ENCODE data around the gene NME3. TPM values are rescaled to one million over a fixed set of nuclear protein-coding genes. Genes with fewer than 3 reads are reported as not detected.

Gene NME3
- total RNA-seq, 1 experiment from 2014 or later, result 103 TPM

- CTCF ChIA-PET, result no interaction called here
- ATAC-seq (no peak), DNase-seq (ENCODE audit: low read depth, low spot score) (no peak)
- no peaks in the 10 kb centered on the region for H3K9me3 ChIP-seq (ENCODE audit: control insufficient read depth in 1 of 2, insufficient read depth in 1 of 2, low read depth in 1 of 2, low read length in 2 of 2)
- H3K4me3 ChIP-seq (replicated peaks in 1 of 2; ENCODE audit: low read depth in 1 of 2, low read length in 2 of 2), result no peak overlapping the region
- no peak overlapping the region for H3K4me2 ChIP-seq (ENCODE audit: low read length)
- no peaks in the 10 kb centered on the region for H3K9me2 ChIP-seq (ENCODE audit: insufficient read depth)
- peaks cover 0 to 8% of the 10 kb centered on the region in 2 experiments; a peak in 3 of 4 replicates for H3K36me3 ChIP-seq (ENCODE audit: control insufficient read depth in 1 of 2, insufficient read depth in 2 of 2, low read length in 2 of 2)
- TF ChIP-seq ZFX (IDR thresholded peaks at IDR 0.05) (no peak), CBX3 (IDR thresholded peaks at IDR 0.05; ENCODE audit: low read depth) (no peak), EGR1 (IDR thresholded peaks at IDR 0.05; ENCODE audit: low read depth) (no peak), YY1 (IDR thresholded peaks at IDR 0.05; ENCODE audit: extremely low read depth, insufficient replicate concordance, low read depth, low read length) (no peak)
- H3K9ac ChIP-seq (ENCODE audit: low read length), result no peak overlapping the region
- H3K79me2 ChIP-seq (ENCODE audit: insufficient read depth, low read length), result peaks cover 41% of the 10 kb centered on the region
- no peaks in the 10 kb centered on the region for H4K20me1 ChIP-seq (ENCODE audit: insufficient read depth)
- no TSS peak for BruUV-seq (replicated peaks)
- POLR2A ChIA-PET, result no interaction called here
- H3K27me3 ChIP-seq (ENCODE audit: insufficient read depth, low read length), result no peaks in the 10 kb centered on the region
- H3K4me1 ChIP-seq (ENCODE audit: control insufficient read depth in 1 of 2, insufficient read depth in 2 of 2, low read length in 2 of 2), result peaks cover 6 to 26% of the 10 kb centered on the region in 2 experiments
- H3K27ac ChIP-seq (ENCODE audit: low read depth, low read length), result no peak overlapping the region
- RAD21 ChIA-PET (ENCODE audit: low non-redundant PET in 1 of 2, low total read pairs in 2 of 2, uncharacterized antibody in 2 of 2, unreplicated experiment in 2 of 2), result no interaction called here
- intact Hi-C loops (cut with micrococcal nuclease), result no loop called here
- no peak overlapping the region for H2AFZ ChIP-seq (ENCODE audit: low read depth, low read length, poor library complexity, severe bottlenecking)
These were observed 5.3 kb upstream of the NME3 start for GRCh38 chr16:1776672-1776955.

DNA sequence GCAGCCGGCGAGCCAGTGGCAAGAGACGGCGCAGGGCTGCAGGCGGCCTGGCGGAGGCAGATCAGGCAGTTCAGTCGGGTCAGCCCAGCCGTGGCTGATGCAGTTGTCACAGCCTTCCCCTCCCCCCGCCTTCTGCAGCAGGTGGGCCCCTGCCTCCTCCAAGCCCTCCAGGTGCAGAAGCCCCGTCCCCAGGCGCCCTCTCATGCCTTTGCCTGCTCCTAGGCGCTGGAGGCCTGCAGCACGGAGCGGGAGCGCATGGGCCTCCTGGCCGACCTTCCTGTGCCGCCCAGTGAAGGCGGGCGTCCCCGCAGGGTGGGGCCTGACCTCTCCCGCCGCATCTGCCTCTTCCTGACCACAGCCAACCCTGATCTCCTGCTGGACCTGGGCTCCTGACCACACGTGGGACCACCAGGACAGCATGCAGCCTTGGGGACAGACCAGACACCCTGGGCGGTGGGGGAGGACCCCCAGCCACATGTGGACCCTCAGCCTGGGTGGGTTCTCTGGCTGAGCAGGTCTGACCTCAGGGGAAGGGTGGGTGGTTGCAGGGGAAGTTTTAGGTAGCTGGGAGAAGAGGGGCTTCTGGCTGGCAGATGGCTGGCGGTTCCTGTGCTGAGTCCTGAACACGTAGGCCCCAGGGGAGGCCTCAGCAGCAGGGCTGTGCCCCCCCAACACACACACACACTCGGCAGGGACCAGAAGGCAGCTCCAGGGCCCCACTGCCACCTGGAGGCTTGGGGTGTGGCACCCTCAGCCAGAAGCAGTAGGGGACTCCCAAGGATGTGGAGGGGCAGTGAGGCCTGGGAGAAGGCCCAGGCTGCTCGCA is 4.7 kb upstream of the NME3 start:
- Histone ChIP-seq H3K4me3 (replicated peaks in 1 of 2; ENCODE audit: low read depth in 1 of 2, low read length in 2 of 2) (no peak overlapping the region), H3K9me2 (ENCODE audit: insufficient read depth) (no peaks in the 10 kb centered on the region), H2AFZ (ENCODE audit: low read depth, low read length, poor library complexity, severe bottlenecking) (no peak overlapping the region), H3K4me2 (ENCODE audit: low read length) (no peak overlapping the region), H3K9ac (ENCODE audit: low read length) (no peak overlapping the region), H4K20me1 (ENCODE audit: insufficient read depth) (no peaks in the 10 kb centered on the region), H3K79me2 (ENCODE audit: insufficient read depth, low read length) (peaks cover 41% of the 10 kb centered on the region), H3K36me3 (ENCODE audit: control insufficient read depth in 1 of 2, insufficient read depth in 2 of 2, low read length in 2 of 2) (peaks cover 0 to 8% of the 10 kb centered on the region in 2 experiments; a peak in 3 of 4 replicates), H3K27me3 (ENCODE audit: insufficient read depth, low read length) (no peaks in the 10 kb centered on the region), H3K9me3 (ENCODE audit: control insufficient read depth in 1 of 2, insufficient read depth in 1 of 2, low read depth in 1 of 2, low read length in 2 of 2) (no peaks in the 10 kb centered on the region), H3K27ac (ENCODE audit: low read depth, low read length) (no peak overlapping the region), H3K4me1 (ENCODE audit: control insufficient read depth in 1 of 2, insufficient read depth in 2 of 2, low read length in 2 of 2) (peaks cover 6 to 21% of the 10 kb centered on the region in 2 experiments)
- ATAC-seq (no peak), DNase-seq (ENCODE audit: low read depth, low spot score) (no peak)
- POLR2A ChIA-PET, result no interaction called here
- RAD21 ChIA-PET (ENCODE audit: low non-redundant PET in 1 of 2, low total read pairs in 2 of 2, uncharacterized antibody in 2 of 2, unreplicated experiment in 2 of 2), result no interaction called here
- CTCF ChIA-PET, result no interaction called here
- intact Hi-C loops (cut with micrococcal nuclease), result no loop called here
- no TSS peak for BruUV-seq (replicated peaks)
- TF ChIP-seq SRF (IDR thresholded peaks at IDR 0.05; ENCODE audit: low read depth) (no peak), CTCF (IDR thresholded peaks at IDR 0.05 in 2 of 3, conservative IDR thresholded peaks at IDR 0.05 in 1 of 3; ENCODE audit: borderline replicate concordance in 1 of 3, insufficient read depth in 1 of 3, low read depth in 2 of 3, low read length in 2 of 3) (no peak), SIN3A (IDR thresholded peaks at IDR 0.05; ENCODE audit: low read depth) (no peak), YY1 (IDR thresholded peaks at IDR 0.05; ENCODE audit: extremely low read depth, insufficient replicate concordance, low read depth, low read length) (no peak), RAD21 (IDR thresholded peaks at IDR 0.05; ENCODE audit: low read depth) (no peak), REST (IDR thresholded peaks at IDR 0.05; ENCODE audit: low read depth) (no peak), EGR1 (IDR thresholded peaks at IDR 0.05; ENCODE audit: low read depth) (no peak), EZH2phosphoT487 (IDR thresholded peaks at IDR 0.05; ENCODE audit: borderline replicate concordance) (no peak), JUND (IDR thresholded peaks at IDR 0.05) (no peak), POLR2A (IDR thresholded peaks at IDR 0.05; ENCODE audit: borderline replicate concordance, extremely low read depth, insufficient read depth, insufficient read length) (no peak)
- TF ChIP-seq, protein P1, sequence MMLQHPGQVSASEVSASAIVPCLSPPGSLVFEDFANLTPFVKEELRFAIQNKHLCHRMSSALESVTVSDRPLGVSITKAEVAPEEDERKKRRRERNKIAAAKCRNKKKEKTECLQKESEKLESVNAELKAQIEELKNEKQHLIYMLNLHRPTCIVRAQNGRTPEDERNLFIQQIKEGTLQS (IDR thresholded peaks at IDR 0.05), result no peak
- TF ChIP-seq, protein P2, sequence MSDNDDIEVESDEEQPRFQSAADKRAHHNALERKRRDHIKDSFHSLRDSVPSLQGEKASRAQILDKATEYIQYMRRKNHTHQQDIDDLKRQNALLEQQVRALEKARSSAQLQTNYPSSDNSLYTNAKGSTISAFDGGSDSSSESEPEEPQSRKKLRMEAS (IDR thresholded peaks at IDR 0.05), result no peak
